Activated CD8-positive, alpha-beta memory T cell treated with anti-CD3 and anti-CD28 coated beads for 48 hours (primary cell): Measurements from ENCODE around the gene OSBP2.

Experiments
- DNase-seq, 3 experiments: peaks; one replicate each; pipeline ENCODE4 v3.0.0-alpha.2; 2020; ENCODE audit warnings: low read depth in 2 of 3, low spot score in 2 of 3

OSBP2 gene

DNA sequence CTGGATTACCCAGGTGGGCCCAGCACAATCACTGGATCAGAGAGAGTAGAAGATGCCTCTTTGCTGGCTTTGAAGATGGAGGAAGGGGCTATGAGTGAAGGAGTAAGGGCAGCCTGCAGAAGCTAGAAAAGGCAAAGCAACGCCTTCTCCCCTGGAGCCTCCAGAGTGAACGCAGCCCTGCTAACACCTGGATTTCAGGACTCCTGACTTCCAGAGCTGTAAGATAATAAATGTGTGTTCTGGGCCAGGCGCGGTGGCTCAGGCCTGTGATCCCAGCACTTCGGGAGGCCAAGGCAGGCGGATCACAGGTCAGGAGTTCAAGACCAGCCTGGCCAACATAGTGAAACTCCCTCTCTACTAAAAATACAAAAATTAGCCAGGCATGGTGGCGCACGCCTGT, 171.5 kb downstream of the OSBP2 start:
- no peak for DNase-seq

DNA sequence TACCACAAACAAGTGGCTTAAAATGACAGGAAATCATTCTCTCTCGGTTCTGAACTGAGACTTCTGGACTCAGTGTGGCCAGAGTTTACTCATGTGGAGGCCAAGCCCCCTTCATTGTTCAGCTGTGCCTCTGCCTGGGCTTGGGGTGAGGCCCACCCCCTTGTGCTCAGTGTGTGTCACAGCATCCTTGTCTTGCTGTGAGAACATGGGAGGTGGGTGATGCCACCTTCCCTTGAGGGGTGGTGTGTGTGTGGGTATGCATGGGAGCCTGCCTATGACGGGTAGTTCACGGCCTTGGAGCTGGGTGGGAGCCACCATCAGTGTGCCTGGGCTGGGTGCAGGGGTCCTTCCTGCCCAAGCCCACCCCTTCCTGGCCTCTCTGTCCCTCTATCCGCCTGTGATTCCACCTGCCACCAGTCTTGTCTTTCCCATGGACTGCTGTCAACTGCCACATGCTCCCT, 172.2 kb downstream of the OSBP2 start:
- DNase-seq = no peak

DNA sequence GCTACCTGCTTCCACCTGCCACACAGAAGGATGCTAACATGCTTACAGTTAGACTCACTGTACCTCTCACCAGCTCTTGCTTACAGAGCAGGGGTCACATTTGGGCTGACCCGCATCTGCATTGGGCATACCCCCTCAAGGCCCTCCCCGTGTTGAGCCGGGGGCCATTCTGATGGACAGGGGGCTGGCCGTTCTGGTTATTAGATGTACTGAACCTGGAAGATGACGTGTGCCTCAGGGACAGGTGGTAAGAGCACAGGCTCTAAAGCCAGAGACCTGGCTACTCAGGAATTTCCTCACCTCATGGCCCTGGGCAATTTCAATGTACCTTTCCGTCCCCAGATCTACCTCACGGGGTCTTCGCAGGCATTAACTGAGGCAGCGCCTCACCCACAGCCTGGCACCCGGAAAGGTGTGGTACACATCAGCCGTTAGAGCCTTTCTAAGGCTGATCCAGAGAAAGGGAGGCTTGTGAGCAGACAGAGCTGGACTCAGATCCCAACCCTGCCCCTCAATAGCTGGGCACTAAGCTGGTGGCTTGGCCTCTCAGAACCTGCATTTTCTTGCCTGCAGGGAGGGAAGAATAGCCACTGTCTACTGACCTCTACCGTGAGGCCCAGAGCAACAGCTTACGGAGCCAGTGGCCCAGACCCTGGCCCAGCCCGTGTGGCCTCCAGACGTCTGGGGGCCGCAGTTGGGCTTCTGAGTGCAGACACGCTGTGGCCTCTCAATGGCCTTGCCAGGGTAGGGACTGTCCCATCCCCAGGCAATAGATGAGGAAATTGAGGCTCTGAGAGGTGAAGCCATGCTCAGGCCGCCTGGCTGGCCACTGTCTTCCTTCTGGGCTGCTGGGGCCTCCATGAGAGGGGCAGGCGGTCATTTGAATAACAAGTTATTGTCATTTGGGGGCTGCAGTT, 173.3 kb downstream of the OSBP2 start:
- no peak for DNase-seq

DNA sequence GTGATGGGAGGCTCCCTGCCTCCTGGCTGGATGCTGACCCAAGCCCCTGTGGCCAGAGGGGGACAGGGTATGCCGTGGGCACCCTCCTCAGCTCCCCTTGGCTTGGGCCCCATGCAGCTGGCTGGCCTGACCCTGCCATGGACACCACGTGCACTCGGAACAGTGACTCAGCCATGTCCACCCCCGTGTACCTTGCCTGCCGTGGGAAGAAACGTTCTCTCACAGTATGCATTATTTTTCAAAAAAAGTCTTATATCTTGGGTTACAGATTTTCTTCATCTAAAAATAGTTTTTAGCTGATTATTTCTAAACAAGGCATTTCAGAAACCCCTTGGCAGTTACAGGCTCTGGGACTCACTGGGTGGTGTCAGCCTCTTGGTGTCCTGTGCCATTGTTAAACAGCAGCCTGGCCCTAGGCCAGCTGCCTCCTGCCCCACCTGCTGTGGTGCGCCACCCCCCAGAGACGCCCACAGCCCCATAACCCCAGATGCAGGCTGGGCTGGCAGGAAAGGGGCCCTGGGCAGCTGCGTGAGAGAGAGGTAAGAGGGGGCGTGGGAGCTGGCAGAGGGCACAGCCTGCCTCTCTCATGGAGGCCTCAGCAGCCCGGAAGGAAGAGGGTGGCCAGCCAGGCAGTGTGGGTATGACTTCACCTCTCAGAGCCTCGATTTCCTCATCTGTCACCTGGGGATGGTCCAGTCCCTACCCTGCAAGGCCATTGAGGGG, 174.2 kb downstream of the OSBP2 start:
- DNase-seq = no peak

DNA sequence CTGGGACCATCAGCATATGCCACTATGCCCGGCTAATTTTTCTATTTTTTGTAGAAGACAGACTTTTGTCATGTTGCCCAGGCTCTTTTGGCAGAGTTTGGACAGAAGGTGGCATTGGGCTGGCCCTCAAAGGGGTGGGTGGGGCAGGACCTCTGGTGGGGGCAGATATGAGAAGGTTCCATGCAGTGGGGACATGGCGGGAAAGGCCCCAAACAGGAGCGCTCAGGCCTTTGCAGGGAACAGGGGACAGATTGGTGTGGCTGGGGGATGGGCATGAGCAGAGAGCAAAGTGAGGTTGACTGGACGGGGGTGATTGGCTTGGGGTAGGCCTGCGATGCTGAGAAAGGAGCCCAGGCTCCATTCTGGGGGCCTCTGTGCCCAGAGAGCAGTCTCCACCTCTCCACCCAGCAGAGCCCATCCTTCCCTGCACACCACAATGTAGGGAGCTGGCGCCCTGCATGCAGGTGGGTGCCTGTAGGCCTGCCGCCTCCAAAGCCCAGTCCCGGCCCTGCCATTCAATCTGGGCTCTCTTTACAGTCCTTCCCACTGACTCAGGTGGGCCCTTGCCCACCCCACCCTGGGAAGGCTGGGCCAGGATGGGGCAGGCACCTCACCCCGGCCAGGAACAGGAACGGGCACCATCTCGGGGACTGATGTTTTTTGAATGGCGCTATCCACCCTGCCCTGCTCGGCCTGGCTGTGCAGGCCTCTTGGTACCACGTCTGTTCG, 175.2 kb downstream of the OSBP2 start:
- no peak for DNase-seq

DNA sequence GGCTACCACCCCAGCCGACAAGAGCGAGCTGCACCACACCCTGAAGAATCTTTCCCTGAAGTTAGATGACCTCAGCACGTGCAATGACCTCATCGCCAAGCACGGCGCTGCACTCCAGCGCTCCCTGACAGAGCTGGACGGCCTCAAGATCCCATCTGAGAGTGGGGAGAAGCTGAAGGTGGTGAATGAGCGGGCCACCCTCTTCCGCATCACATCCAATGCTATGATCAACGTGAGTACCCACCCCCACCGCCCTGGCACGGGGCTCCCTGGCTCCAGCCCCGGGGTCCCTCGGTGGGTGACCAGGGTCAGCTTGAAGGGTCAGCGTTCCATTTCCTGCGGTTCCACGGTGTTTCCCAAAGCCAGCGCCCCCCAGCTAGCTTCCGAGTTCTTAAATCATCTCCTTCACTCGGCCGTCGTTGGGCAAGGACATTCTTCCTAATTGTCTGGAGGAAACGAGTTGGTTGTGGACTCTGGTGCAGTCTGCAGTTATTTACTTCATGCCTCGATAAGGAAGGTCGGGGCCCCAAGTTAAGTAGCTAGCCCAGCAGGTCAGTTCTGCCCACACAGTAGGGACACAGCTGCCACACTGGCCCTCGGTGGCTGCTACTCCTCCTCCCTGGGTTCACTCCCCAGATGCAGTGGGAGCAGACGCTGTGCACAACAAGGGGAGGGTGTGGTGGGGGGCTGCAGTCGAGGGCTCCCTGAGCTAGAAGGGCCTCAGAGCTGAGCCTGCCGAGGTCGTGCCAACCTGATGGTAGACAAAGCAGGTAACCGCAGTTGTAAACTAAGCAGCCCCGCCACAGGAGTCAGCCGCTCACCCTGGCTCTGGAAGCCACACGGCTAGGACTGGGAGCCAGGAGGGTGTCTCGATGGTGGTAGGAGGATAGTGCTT, 176.0 kb downstream of the OSBP2 start:
- DNase-seq = no peak

DNA sequence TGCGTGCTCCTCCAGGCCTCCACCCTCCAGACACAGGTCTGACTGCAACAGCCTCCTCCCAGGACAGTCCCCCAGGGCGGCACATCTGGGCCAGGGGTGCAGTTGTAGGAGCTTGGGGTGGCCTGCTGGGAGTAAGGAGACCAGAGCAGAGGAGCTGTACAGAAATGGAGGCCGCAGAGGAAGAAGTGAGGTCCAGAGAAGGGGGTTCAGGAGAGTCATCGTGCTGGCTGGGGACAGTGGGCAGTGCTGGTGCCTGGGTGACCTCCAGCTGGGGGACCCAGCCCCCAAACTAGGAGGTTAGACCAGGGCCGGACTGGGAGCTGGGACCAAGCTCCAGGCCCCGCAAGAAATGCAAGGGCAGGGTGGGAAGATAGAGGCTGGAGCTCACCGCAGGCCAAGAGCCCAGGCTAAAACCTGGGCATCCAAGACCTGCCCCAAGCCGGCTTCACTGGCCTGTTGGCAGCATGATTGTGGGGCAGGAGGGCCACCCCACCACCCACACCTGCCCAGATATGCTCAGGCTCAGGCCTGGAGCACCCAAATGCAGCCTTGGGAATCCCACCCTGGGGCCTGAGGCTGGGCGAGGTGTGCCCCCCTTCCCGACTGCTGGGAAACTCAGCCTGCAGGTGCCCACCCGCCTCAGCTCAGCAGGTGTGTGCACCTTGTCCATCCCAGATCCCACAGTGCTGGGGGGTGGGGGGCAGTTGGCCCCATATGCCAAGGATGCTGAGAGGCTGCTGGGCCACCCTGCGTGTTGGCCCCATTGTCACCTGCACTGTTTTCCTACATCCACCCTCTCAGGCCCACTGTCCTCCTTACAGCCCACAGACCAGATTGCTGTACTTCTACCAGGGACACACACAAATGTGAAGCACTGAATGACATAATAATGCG, 177.0 kb downstream of the OSBP2 start:
- DNase-seq = no peak

DNA sequence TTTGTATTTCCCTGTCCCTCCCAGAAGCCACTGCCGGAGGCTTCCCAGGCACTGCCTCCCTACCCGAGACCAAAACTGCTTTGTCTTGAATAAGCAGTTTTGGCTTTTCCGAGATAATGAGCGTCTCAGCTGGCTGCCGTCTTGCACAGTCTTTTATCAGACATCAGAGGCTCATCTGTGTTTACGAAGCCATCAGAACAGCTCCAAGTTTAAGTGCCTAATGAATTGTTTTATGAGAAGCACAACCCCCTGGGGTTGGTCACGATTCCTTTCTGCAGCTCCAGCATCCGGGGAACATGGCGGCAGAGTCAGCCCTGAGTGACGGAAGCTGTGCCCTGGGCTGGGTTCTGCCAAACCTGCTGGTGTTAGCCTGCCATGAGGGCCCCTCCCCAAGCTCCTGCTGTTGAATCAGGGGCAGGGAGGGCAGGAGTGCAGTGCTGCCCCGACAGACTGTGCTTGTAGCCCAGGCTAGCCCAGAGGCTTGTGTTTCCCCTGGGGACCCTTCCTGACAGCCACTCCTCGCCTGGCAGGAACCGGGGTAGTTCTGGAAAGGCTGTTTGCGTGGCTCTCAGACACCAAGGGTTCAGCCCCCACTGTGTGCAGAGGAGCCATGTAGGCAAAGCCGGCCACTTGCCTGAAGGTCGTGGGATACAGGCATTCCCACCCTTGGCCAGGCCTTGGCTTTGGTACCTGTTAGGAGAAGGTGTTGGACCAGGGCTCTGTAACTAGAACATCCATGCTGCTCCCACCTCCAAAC, 177.8 kb downstream of the OSBP2 start:
- DNase-seq = no peak

DNA sequence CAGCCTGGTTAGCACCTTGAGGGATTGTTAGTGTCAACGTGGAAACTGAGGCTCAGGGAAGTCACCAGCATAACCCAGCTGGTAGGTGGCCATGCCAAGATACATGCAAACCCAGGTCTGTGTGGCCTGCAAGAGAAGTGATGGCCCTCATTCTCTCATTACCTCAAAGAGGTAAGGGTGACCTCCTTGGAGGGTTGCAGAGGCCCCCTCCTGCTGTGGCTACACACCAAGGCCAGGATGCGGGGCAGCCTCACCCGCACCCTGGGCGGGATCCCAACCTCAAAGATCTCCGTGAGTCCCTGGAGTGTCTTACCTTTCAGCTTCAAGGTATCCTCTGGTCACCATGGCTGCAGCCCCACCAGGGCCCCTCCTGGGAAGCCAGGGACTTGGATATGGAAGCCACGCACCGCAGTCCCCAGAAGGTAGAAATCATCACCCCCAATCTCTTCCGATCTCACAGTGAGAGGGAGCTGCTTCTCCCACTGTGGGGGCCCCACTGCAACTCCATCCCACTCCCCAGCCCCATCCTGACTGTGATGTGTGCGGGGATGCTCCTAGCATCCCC, 178.5 kb downstream of the OSBP2 start:
- DNase-seq = no peak

DNA sequence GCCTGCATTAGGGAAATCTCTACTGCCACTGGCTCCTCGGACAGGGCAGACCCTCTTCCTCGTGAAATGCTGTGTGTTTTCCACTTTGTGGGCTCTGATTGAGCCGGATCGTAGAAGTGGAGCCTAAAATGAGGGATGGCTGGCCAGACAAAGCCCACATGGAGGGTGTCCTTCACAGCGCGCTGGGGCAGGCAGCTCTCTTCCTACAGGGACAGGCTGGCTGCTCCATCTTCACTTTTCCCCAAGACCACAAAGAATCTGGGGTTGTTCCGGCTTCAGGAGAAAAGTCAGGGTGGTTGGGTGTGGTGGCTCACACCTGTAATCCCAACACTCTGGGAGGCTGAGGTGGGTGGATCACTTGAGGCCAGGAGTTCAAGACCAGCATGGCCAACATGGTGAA, 179.0 kb downstream of the OSBP2 start:
- no peak for DNase-seq

DNA sequence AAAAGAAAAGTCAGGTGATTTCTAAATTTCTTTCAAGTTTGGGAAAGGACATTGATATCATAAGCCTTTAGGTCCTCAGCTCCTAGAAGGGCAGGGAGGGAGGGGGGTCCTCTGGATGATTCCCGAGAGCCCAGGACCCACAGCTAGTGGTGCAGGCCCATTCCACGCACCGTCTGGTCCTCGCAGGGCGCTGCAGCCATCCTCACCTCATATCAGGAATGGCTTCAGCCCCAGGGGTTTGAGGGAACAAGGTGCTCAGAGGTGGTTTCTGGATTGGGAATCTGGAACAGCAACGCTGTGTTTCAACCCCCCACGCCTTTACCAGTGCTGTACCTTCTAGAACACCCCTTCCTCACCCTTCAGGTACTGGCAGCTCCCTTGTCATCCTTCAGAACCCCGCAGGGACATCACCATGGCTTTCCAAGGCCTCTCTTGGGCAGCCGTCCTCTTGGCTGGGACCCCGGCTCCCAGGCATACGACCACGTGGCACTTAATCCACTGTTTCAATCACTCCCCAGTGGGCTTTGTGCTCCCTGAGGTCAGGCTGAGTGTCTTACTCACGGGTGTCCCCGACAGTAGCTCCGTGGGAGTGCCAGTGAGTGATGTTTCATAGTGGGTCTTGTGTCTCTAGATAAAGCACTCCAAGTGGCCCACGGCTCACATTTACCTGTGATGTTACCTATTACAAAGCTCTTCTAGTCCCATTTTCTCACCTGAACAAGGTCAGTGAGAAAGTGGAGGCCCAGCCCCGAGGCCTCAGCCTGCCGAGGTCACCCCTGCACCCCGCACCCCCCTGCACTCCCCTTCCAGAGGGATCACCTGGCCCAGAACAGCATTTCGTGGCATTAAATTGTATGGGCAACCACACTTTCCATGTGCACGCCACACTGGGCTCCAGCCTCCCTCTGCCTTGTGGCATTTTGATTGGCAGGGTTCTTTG, 180.0 kb downstream of the OSBP2 start:
- DNase-seq = no peak

DNA sequence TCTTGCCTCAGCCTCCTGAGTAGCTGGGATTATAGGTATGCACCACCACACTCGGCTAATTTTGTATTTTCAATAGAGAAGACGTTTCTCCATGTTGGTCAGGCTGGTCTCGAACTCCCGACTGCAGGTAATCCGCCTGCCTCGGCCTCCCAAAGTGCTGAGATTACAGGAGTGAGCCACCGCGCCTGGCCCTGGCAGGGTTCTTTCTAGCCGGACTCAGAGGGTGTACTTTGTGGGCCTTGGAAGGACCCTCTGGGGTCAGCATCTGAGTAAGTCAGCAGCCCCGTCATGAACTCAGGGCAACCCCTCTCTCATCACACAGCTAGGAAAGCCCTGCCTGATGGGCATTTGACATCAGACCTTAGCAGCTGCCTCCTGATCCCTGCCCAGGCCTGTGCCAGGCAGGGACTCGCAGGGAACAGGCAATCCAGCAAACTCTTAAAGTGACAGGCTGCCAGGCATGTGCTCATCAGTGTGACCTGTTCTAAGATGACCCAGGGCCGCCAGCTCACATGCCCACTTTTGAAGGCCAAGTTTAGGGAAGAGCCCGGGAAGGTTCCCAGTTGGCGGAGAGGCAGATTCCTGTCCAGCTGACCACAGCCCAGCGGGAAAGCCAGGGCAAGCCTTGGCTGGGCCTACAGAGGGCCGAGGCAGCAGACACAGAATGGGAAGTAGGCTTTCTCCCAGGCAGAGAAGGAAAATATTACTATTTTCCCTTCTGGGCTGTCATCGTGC, 181.0 kb downstream of the OSBP2 start:
- no peak for DNase-seq

DNA sequence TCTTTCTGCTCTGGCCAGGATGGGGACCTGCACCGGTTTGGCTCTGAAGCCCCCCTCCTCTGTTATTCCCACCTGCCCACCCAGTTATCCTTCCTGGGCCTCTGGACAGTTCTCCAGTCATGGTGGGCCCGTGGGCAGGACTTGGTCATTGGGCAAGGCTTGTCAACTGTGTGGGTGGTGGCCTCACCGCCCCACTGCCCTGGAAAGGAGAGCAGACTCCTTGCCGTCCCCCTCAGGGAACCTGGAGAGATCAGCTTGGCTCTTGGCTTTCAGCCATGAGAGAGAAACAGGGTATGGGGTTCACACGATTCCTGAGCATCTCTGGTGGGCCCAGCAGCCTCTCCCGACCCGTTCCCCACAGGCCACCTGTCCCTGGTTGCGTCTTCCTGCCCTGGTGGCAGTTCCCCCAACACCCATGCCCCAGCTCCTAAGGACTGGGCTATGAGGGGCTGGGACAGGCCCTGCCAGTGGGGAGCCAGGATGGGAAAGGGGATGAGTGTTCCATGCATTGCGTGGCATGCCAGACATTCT, 181.6 kb downstream of the OSBP2 start:
- DNase-seq = no peak

DNA sequence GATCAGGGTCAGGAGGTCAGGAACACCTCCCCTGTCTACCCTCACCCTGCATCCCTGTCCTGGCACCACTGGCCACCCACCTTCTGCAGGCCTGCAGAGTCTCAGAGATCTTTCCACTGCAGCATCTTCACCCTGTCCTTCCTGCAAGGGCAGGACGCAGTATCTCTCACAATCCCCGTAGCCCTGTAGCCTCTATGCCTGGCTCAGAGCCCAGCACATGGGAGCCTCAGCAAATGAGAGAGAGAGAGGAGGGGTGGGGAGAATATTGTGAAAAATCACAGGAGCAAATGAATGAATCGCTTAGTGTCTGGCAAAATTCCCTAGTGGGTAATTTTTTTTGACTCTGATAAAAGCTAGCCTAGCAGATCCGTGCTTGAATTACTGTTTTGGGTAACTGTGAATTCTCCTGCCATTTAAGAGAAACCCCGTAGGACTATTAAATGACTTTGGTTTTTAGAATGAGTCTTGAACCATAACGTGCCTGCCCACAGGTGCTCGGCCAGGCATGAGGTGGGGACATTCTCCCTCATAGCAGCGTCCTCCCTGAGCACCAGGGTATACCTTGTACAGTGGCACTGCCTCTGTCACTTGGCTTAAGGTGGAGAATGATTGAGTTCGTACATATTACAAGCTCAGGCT, 182.4 kb downstream of the OSBP2 start:
- DNase-seq = no peak

DNA sequence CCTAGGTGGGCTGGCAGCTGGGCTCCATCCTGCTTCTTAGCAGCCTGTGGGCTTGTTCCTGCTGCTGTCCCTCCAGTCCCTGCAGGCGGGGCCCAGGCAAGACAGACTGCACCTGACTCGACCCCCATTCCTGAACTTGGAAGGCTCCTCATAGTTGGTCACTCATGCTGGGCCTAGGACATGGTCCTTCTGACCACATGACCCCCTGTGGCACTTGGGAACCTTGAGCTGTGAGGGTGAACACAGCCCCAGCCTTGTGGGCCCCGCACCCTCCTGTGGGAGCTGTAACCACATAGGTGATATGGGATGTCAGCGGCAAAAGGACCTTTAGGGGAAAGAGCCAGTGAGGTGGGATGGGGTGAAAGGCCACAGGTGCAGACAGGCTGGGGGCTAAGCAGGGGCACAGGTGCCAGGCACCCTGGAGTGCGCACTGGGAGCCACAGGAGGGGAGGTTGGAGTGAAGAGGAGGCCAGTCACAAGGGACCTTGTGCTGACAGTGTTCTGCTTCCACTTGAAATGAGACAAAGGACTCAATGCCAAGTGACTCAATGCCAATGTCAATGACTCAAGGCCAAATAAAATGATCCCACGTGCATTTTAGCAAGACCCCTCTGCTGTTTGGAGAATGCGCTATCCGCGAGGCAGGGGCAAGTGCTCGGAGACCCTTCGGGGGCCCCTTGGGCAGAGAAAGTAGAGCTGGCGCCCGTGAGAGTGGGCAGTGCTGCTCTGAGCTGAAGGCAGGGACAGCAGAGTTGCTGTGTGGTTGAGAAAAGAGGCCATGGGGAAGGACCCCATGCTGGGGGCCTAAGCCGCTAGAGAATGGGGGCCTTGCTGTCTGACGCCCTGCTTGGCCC, 183.2 kb downstream of the OSBP2 start:
- DNase-seq = no peak
